Measurements from ENCODE around the gene ADK.

The ADK gene

GRCh38 chr10:74383642-74384041 is 232.6 kb downstream of the ADK start:
- Histone ChIP-seq H3K4me2 (no peak overlapping the region), H3K4me3 (no peak overlapping the region), H3K9ac (no peak overlapping the region), H3K27ac (no peak overlapping the region), H4K20me1 (0 out of 2 replicates have a peak, but pooled peaks cover 6% of the 10 kb centered on the region), H3K27me3 (no peaks in the 10 kb centered on the region), H3K36me3 (0 out of 2 replicates have a peak, but pooled peaks cover 3% of the 10 kb centered on the region), H3K4me1 (peaks cover 12% of the 10 kb centered on the region; the same call in 1 of the 2 replicates), H3K9me3 (no peaks in the 10 kb centered on the region)
- TF ChIP-seq Cebpa-rat (IDR thresholded peaks at IDR 0.05): no peak

- no peak for TF ChIP-seq Cebpa-rat (IDR thresholded peaks at IDR 0.05)
- H3K4me2 ChIP-seq: no peak overlapping the region
These were observed 233.7 kb downstream of the ADK start for GRCh38 chr10:74384615-74385183.

GRCh38 chr10:74388801-74389200 is 237.8 kb downstream of the ADK start:
- no peak overlapping the region for H3K9ac ChIP-seq
- no peaks in the 10 kb centered on the region for H3K27me3 ChIP-seq
- H3K9me3 ChIP-seq: no peaks in the 10 kb centered on the region
- TF ChIP-seq Cebpa-rat (IDR thresholded peaks at IDR 0.05): no peak
- 0 out of 2 replicates have a peak, but pooled peaks cover 3% of the 10 kb centered on the region for H3K36me3 ChIP-seq
- H3K4me3 ChIP-seq: no peak overlapping the region
- peaks cover 7% of the 10 kb centered on the region; the same call in 1 of the 2 replicates for H3K4me1 ChIP-seq
- H3K27ac ChIP-seq: no peak overlapping the region
- no peak overlapping the region for H3K4me2 ChIP-seq
- H4K20me1 ChIP-seq: no peaks in the 10 kb centered on the region

More at GRCh38 chr10:74384615-74385183, 233.7 kb downstream of the ADK start:
- no peak overlapping the region for H3K27ac ChIP-seq
- H3K36me3 ChIP-seq: 0 out of 2 replicates have a peak, but pooled peaks cover 3% of the 10 kb centered on the region
- no peaks in the 10 kb centered on the region for H3K27me3 ChIP-seq
- no peaks in the 10 kb centered on the region for H3K9me3 ChIP-seq
- H3K4me1 ChIP-seq: peaks cover 12% of the 10 kb centered on the region; the same call in 1 of the 2 replicates
- H3K9ac ChIP-seq: no peak overlapping the region
- 0 out of 2 replicates have a peak, but pooled peaks cover 6% of the 10 kb centered on the region for H4K20me1 ChIP-seq
- H3K4me3 ChIP-seq: no peak overlapping the region

GRCh38 chr10:74391786-74392185 is 240.8 kb downstream of the ADK start:
- TF ChIP-seq Cebpa-rat (IDR thresholded peaks at IDR 0.05): no peak
- H3K36me3 ChIP-seq: peaks cover 27% of the 10 kb centered on the region
- no peak overlapping the region for H3K4me2 ChIP-seq
- no peaks in the 10 kb centered on the region for H3K27me3 ChIP-seq
- H3K4me1 ChIP-seq: no peaks in the 10 kb centered on the region
- no peak overlapping the region for H3K4me3 ChIP-seq
- no peak overlapping the region for H3K27ac ChIP-seq
- no peaks in the 10 kb centered on the region for H4K20me1 ChIP-seq
- H3K9ac ChIP-seq: no peak overlapping the region
- H3K9me3 ChIP-seq: no peaks in the 10 kb centered on the region

GRCh38 chr10:74394416-74394969 is 243.5 kb downstream of the ADK start:
- Histone ChIP-seq H3K4me2 (no peak overlapping the region), H3K9ac (no peak overlapping the region), H4K20me1 (no peaks in the 10 kb centered on the region), H3K27ac (no peak overlapping the region), H3K9me3 (no peaks in the 10 kb centered on the region), H3K4me1 (no peaks in the 10 kb centered on the region), H3K27me3 (no peaks in the 10 kb centered on the region), H3K4me3 (no peak overlapping the region), H3K36me3 (peaks cover 30% of the 10 kb centered on the region)
- TF ChIP-seq Cebpa-rat (IDR thresholded peaks at IDR 0.05): no peak

- H3K4me3 ChIP-seq: no peak overlapping the region
- TF ChIP-seq Cebpa-rat (IDR thresholded peaks at IDR 0.05): no peak
- no peak overlapping the region for H3K27ac ChIP-seq
- no peak overlapping the region for H3K9ac ChIP-seq
- no peaks in the 10 kb centered on the region for H3K4me1 ChIP-seq
- no peaks in the 10 kb centered on the region for H4K20me1 ChIP-seq
- H3K9me3 ChIP-seq: peaks cover 12% of the 10 kb centered on the region
- no peak overlapping the region for H3K4me2 ChIP-seq
- no peaks in the 10 kb centered on the region for H3K27me3 ChIP-seq
- H3K36me3 ChIP-seq: peaks cover 24% of the 10 kb centered on the region
These were observed 249.2 kb downstream of the ADK start for GRCh38 chr10:74400186-74400585.

GRCh38 chr10:74406006-74406405 is 255.0 kb downstream of the ADK start:
- Histone ChIP-seq H3K9ac (no peak overlapping the region), H3K9me3 (peaks cover 16% of the 10 kb centered on the region), H3K27ac (no peak overlapping the region), H3K4me3 (no peak overlapping the region), H3K4me1 (no peaks in the 10 kb centered on the region), H4K20me1 (no peaks in the 10 kb centered on the region), H3K36me3 (peaks cover 27% of the 10 kb centered on the region), H3K4me2 (no peak overlapping the region), H3K27me3 (no peaks in the 10 kb centered on the region)
- no peak for TF ChIP-seq Cebpa-rat (IDR thresholded peaks at IDR 0.05)

GRCh38 chr10:74415146-74415839 is 264.3 kb downstream of the ADK start:
- no peak for TF ChIP-seq Cebpa-rat (IDR thresholded peaks at IDR 0.05)
- Histone ChIP-seq H3K27ac (no peak overlapping the region), H3K36me3 (peaks cover 24% of the 10 kb centered on the region), H3K9me3 (peaks cover 18% of the 10 kb centered on the region), H3K4me1 (no peaks in the 10 kb centered on the region; the same call in 1 of the 2 replicates), H3K4me3 (no peak overlapping the region), H3K9ac (no peak overlapping the region), H3K27me3 (no peaks in the 10 kb centered on the region), H4K20me1 (no peaks in the 10 kb centered on the region), H3K4me2 (no peak overlapping the region)

- no peak overlapping the region for H3K4me3 ChIP-seq
- H3K27me3 ChIP-seq: no peaks in the 10 kb centered on the region
- no peak overlapping the region for H3K9ac ChIP-seq
- peaks cover 6% of the 10 kb centered on the region for H3K9me3 ChIP-seq
- H3K4me1 ChIP-seq: no peaks in the 10 kb centered on the region; the same call in 1 of the 2 replicates
- peaks cover 12% of the 10 kb centered on the region for H3K36me3 ChIP-seq
- no peak for TF ChIP-seq Cebpa-rat (IDR thresholded peaks at IDR 0.05)
- no peak overlapping the region for H3K27ac ChIP-seq
- no peak overlapping the region for H3K4me2 ChIP-seq
- H4K20me1 ChIP-seq: no peaks in the 10 kb centered on the region
These were observed 266.4 kb downstream of the ADK start for GRCh38 chr10:74417397-74417796.
